Measurements from ENCODE around the gene BRD9.
"Not testable (repeated sequence)": the region's sequence is repeated elsewhere in the genome, so short reads cannot be mapped to it uniquely, and the experiment has no call there.

The BRD9 gene

DNA sequence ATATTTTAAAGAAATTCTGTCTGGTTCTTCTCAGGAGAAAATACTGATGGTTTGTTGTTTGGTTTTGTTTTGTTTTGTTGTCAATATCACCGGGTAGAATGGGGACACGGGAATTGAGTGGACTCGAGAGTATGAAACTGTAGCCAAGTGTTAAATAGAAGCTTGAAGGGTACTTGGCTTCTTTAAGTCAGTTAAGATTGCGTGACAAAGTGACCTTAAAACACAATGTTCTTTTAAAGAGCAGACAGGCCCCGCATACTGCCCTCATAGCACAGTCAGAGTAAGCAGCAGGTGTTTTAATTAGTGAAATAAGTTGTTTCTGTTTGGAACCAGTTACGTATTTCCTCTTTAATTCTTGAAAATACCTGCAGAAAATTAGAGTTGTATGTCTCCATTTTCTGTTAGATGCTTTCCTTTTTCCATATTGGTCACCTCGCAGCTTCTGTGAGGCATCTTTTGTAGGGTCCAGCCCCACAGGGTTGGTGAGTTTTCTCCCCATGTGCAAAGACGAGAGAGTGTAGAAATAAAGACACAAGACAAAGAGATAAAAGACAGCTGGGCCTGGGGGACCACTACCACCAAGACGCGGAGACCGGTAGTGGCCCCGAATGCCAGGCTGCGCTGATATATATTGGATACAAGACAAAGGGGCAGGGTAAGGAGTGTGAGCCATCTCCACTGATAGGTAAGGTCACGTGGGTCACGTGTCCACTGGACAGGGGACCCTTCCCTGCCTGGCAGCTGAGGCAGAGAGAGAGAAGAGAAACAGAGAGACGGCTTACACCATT, 9.7 kb upstream of the BRD9 start:
- no peak for DNase-seq

DNA sequence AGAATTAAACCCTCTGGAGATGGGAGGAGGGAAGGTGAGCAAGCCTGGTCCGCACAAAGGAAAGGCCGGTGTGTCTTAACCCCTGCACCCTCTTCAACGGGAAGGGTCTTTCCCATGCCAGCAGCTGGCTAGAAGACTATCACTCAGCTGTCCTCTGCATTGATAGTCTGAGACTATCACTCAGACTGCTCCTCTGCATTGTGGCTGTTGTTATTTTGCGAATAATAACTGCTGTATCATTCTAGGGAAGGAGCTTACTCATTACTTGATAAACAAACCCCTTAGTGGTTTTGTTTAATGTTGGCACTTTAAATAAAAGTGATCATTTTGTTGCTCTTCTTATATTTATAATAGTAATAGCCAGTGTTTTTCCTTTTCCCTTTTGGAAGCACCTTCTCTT, 8.2 kb upstream of the BRD9 start:
- no peak for DNase-seq

GRCh38 chr5:893711-894110, 1.1 kb upstream of the BRD9 start:
- DNase-seq, result no peak

- peak; percentile 14 for DNase-seq
Measured at GRCh38 chr5:893137-893506, 521 bp upstream of the BRD9 start.

DNA sequence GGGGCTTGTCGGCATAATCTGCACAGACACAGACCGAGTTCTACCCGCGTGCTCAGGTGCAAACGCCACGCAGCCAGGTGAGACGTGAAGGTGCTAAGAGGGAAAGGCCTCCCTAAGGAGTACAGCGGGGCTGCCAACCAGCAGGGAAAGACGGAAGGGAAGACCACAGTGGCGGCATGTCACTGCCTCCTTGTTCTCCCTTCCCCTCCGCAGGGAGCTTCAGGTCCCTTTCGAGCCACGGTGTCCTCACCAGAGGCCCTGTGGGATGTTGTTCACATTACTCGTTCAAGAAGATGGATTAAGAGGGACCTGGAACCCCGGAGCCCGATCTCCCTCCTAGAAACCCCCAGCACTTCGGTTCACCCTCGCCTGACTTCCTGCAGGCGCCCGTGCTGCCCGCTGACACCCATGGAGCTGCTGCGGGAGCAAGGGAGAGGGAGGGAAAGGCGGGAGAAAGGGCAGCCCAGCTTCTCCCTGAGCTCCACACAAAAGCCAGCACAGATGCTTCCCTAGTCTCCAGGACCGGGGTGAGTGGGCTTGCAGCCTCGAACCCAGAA, 686 bp downstream of the BRD9 start:
- peak; percentile 22 for DNase-seq

DNA sequence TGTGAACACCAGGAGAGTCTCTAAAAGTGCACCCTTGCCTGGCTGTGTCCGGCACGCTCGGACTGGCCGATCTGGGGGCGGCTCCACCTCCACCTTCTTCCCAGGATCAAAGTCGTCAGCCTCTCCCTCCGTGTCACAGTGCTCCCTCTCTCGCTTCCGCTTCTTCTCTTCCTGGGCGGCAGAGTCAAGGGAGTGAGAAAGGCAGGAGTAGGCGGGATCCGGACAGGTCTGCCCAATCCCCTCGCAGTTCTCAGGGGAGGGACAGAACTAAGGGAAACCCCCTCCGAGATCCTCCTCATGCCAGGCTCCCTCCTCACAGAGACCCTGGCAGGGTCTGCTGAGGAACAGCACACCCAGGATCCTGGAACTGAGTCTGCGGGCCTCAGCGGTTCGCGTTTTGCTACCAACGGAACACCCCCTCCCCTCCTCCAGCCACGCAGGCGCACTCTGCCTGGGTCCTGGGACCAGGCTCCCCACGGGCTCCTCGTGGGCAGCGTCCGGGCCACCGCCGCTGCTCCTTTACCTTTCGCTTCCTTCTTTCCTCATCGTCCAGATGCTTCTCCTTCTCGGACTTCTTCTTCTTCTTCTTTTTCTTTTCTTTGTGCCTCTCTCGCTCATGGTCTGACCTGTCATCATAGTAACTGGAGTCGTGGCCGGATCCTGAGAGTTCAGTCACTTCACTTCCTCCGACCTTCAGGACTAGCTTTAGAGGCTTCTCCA, 1.3 kb downstream of the BRD9 start:
- DNase-seq, result peak; percentile 20

- no peak for DNase-seq
Measured at GRCh38 chr5:889075-889710, 3.4 kb downstream of the BRD9 start.

DNA sequence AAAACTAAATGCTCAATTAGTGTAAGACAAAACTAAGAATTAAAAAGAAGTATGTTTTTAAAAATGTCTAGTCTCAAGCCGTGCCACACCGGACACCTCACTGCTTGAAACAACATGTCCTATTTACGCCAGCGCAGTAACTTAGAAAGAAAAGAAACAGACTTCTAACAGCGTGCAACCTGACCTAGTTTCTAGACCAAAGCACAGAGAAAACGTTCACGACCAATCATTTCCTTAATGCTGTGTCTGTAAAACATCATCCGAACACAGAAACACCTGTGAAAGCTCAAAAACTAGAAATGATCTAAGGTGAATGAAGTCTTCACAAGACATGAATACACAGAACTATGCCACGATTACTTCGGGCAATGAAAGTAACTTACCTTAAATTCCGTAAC, 4.0 kb downstream of the BRD9 start:
- DNase-seq, result no peak

GRCh38 chr5:887947-888637, 4.5 kb downstream of the BRD9 start:
- no peak for DNase-seq

DNA sequence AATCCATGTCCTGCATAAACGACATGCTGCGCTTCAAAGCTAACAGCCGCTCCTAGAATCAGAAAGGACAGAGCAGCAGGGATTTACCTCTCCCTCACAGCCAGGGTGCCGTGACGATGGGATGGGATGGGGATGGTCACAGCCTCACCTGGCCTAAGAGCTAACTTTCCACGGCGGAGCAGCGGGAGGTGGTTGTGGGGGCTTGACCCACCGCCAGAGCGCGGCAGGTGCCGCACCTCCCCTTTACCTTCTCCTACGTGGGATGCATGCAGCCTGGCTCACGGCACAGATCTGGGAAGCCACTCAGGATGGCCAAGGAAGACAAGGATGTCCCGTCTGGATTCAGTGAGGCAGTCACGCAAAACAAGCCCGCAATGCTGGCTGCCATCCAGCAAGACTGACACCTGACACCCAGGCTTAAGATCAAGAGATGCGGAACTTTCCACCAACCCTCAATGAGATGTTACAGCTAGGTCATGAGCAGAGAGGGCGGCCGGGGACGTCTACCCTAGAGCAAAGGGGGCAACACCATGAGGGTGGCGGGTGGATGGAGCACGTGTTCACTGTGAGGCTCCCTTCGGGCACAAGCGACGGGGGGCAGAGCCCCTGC, 5.8 kb downstream of the BRD9 start:
- no peak for DNase-seq

DNA sequence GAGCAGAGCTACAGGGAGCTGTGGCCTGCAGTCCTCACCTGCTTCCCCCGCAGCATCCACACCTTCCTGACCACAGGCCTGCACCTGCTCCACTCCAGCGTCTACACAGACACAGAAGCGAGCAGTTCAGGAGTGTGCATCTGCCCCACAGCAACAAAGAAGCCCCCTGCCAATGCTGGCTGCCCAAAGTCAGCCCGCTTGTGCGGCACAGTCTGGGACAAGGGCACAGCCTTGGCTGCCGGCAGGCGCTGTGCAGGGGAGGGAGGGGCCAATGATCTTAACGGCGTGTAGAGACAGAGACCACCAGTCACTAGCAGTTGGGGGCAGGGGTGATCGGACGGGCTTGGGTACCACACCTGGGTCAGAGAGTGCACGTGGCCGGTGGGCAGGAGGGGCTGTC, 6.6 kb downstream of the BRD9 start:
- no peak for DNase-seq

GRCh38 chr5:885529-885928, 7.1 kb downstream of the BRD9 start:
- DNase-seq, result no peak

DNA sequence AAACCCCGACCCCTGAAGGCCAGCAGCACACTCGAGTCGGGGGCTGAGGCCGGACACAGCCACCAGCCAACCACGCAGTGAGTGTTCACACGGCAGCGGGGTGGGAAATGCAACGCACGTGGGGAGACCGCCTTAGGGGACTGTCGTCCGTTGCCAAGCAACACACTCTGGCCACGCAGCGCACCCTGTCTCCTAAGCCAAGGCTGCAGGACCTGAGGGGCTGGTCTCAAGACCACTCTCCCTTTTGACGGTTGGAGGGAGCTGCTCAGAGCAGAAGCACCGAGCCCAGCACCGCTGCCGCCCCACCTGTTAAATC, 7.5 kb downstream of the BRD9 start:
- DNase-seq, result no peak

DNA sequence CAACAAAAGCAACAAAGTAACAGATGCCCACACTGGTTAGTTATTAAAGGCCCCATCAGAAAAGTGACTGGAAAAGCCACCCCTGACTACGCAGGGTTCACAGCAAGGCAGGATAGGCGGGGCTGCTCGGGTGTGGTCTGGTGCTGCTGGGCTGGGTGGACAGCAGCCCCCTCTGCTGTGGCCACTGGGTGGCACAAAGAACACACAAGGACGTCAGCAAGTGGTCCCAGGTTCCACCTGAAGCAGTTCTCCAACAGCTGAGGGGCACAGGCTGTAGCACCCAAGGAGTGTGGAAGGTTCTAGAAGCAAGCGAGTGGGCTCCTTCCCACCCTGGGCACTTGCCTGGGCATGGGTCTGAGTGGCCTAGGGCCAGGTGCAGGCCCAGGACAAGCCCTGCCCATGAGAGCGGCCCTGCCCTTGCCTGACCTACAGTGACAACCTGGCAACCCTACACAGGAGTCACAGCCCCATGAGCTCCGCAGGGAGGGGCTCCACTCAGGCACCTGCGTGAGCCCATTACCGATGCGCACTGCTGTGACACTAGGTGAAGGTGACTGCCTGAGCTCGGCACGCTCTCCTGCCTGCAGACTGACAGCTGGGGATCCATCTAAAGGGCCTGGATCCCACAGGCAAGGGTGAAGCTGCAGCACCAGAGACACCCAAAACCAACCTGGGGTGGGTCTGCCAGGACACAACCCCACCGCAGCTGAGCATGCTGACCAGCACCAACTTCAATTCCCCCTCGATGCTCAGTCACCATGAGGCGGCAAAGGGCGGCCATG, 8.1 kb downstream of the BRD9 start:
- DNase-seq, result no peak

DNA sequence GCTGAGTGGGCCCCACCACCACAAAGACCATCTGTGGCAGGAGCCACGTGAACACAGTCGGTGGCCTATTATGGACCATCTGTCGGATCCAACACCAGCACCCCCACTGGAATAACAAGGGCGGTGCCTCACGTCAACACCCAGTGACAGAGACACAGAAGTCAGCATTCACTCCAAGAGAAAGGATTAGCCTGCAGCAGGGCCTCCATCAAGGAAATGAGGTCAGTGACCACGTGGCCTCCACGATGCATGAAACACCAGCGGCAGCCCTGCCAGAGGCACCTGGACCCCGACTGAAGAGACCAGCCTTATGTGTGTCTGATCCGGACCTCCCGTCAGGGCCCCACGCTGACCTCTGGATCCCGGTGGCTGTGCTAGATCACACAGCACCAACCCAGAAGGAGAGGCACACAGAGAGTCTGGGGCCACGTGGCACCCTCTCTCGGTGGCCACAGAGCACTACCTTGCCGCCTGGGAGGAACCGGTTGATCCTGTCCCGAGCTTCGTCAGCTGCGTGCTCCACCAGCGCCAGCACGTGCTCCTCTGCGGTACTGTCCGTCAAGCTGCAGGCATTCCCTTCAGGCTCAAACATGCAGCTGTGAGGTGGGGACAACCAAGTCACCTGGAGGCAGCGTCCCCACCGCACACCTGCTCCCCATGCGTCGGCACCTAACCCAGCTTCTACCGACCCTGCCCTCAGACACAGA, 9.0 kb downstream of the BRD9 start:
- DNase-seq, result no peak

DNA sequence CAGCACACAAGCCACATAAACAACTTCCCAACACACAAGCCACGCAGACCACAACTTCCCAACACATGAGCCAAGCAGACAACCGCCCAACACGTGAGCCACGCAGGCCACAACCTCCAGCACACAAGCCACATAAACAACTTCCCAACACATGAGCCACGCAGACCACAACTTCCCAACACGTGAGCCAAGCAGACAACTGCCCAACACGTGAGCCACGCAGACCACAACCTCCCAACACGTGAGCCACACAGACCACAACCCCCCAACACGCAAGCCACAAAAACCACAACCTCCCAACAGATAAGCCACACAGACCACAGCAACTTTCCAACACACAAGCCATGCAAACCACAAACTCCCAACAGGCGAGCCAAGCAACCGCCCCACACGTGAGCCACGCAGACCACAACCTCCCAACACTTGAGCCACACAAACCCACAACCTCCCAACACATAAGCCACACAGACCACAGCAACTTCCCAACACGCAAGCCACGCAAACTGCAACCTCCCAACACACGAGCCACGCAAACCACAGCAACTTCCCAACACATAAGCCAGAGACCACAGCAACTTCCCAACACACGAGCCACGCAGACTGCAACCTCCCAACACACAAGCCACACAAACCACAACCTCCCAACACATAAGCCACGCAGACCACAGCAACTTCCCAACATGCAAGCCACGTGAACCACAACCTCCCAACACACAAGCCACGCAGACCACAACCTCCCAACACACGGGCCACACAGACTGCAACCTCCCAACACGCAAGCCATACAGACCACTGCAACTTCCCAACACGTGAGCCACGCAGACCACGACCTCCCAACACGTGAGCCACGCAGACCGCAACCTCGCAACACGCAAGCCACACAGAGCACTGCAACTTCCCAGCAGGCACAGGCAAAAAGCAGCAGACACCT, 10.1 kb downstream of the BRD9 start:
- no peak for DNase-seq

DNA sequence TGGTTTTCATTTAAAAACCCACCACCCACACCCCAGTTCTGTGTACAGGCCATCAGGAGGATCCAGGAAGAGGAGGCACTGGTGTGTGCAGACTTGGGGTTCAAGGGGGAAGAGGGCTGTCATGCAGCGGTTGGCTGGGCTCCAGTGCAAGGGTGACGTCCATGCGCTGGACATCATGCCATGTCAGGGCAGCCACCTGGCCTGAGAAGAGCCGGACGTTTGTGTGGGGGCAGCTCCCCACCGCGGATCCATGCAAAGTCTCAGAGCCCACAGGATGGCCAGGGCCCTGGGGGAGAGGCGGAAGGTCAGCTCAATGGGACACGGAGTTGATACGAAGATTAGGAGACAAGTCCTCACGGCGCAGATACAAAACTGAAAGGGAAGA, 11.1 kb downstream of the BRD9 start:
- DNase-seq, result no peak

DNA sequence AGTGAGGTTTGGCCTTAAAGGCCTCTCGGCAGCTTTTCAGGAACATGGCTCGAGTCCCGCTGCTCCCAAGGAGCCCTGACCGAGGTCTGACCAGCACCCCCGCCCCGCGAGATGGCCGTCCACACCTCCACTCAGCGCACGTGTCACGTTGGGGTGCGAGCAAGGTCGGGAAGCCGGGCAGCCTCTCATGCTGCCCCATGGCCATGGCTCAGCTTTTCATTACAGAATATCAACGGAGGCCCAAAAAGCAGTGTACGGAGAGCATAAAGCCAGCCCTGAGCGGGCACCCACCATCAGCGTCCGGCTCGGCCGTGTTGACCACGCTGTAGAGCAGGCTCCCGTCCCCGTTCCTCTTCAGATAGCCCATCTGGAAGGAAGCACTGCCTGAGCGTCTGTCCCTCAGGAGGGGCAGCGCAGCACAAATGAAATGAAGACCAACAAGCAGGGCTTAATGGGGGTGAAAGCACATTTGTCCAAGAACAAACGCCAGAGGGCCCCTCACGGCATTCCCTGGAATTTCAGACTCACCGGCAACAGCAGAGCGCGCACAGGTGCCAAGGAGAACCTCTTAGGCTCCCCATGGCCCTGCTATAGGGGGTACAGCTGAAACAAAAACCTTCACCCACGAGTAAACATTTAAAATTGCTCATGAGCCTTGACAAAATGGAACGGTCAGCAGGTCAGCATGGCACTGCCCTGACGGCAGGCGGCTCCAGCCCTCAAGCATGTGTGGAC, 11.6 kb downstream of the BRD9 start:
- no peak for DNase-seq

DNA sequence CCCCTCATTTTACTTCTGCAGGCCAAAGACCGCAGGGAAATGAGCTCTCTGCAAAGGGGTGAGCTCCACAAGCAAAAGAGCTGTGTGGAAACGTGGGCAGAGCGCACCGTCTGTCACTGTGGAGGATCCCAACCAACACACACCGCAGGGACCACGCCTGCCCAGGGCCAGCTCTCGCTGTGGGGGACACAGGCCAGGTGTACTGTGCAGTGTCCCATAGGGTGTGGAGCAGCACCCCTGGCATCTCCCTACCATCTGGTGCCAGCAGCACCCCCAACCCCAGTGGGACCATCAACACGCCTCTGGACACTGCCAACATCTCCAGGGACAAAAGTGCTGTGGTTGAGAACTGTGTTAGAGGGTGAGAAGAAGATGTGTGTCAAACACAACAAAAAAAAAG, 13.9 kb downstream of the BRD9 start:
- DNase-seq, result not testable (repeated sequence)

- no peak for DNase-seq
Measured at GRCh38 chr5:878125-878524, 14.5 kb downstream of the BRD9 start.

Data from NCI-H82 (cell line).